Activated CD4-positive, alpha-beta T cell treated with anti-CD3 and anti-CD28 coated beads for 36 hours (primary cell): ENCODE measurements around the gene TMPRSS12. TPM values are rescaled to one million over a fixed set of nuclear protein-coding genes. Genes with fewer than 3 reads are reported as not detected.
"Not testable (repeated sequence)": the region's sequence is repeated elsewhere in the genome, so short reads cannot be mapped to it uniquely, and the experiment has no call there.

Source experiments
- ATAC-seq: fragments of 200-7000 bp; cut with Tn5 transposase; one replicate; pipeline ENCODE4 v1.10.0; 2021; ENCODE audit warnings: mild to moderate bottlenecking, moderate library complexity
- CTCF ChIA-PET: fragments of 350-600 bp; sonication (Branson Sonifier 250); formaldehyde crosslinking; loops from one replicate; lab custom pipeline; 2021; ENCODE audit warnings: antibody characterized with exemption; lab: Charles Lee
- POLR2A ChIA-PET: fragments of 350-600 bp; sonication (Branson Sonifier 250); formaldehyde crosslinking; loops from one replicate; lab custom pipeline; 2021; ENCODE audit warnings: antibody characterized with exemption, inconsistent platforms; lab: Charles Lee
- DNase-seq: peaks from one replicate; pipeline ENCODE4 v3.0.0-alpha.2; 2020
- H3K27ac Mint-ChIP-seq: one replicate; pipeline ENCODE4 v1.8.0; 2021; ENCODE audit warnings: mixed read lengths
- H3K27me3 Mint-ChIP-seq: one replicate; pipeline ENCODE4 v1.8.0; 2021; ENCODE audit warnings: mixed read lengths
- H3K36me3 Mint-ChIP-seq: one replicate; pipeline ENCODE4 v1.8.0; 2021; ENCODE audit warnings: low read depth, mixed read lengths
- H3K4me1 Mint-ChIP-seq: one replicate; pipeline ENCODE4 v1.8.0; 2021; ENCODE audit warnings: mixed read lengths
- H3K4me3 Mint-ChIP-seq: one replicate; pipeline ENCODE4 v1.8.0; 2021; ENCODE audit warnings: mild to moderate bottlenecking, moderate library complexity, mixed read lengths
- H3K9me3 Mint-ChIP-seq: one replicate; pipeline ENCODE4 v1.8.0; 2021; ENCODE audit warnings: low read depth, mixed read lengths
- intact Hi-C, 2 experiments: fragments of 100-400 bp; cut with DNase I in 1 of 2; cut with micrococcal nuclease in 1 of 2; formaldehyde crosslinking; loops; one replicate each; pipeline versions ENCODE4 v1.14.2 to v1.15.1; 2022 to 2024; cut with DNase I, micrococcal nuclease
- total RNA-seq, 2 experiments: library from RNA; stranded (reverse); gene quantifications; one replicate each; pipeline ENCODE4 v1.2.3, GENCODE V29; 2021

The TMPRSS12 gene, protein sequence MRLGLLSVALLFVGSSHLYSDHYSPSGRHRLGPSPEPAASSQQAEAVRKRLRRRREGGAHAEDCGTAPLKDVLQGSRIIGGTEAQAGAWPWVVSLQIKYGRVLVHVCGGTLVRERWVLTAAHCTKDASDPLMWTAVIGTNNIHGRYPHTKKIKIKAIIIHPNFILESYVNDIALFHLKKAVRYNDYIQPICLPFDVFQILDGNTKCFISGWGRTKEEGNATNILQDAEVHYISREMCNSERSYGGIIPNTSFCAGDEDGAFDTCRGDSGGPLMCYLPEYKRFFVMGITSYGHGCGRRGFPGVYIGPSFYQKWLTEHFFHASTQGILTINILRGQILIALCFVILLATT
- total RNA-seq, result not detected

DNA sequence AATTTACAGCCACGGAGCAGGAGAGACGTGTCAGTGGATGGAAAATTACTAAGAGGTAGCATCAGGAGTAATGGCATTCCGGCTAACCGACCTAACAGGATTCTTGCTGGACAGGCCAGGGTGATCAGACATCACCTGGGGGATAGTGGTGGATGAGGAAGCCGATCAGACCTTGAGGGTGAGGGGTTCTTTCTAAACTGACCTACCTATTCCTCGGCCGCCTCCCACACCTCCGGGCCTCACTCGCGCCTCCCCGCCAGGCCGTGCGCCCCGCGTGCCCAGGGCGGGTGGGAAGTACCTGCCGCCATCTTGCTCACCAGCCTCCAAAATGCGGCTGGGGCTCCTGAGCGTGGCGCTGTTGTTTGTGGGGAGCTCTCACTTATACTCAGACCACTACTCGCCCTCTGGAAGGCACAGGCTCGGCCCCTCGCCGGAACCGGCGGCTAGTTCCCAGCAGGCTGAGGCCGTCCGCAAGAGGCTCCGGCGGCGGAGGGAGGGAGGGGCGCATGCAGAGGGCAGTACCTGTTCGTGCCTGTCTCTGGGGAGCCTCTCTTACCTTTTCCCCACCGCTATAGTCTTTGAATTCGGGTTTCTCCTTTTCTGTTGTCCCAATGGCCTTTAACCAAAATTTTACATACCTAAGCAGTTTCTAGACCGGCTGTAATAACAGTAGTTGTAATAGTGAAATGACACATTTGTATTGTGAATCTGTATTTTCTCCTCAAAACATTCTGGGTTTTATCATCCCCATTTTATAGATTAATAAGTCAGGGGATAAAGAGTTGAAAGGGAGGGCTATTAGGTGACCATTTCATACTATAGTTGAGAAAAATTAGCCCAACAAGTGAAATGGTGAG is at the start of gene TMPRSS12:
Gene TMPRSS12 (plus strand): TSS at position 290 of the 857 bp plus-strand sequence. CDS start 39 bp downstream, at position 329.
- intact Hi-C loops, result no loop called here
- ATAC-seq, result no peak
- no peak within 1 kb of the TSS for H3K27ac Mint-ChIP-seq
- peaks cover 7% of the 10 kb centered on the region for H3K9me3 Mint-ChIP-seq
- ChIA-PET POLR2A (no interaction called here), CTCF (interaction anchor here (0.6 kb wide), 1 partner anchor 490 kb away, joined by 3 read pairs; no protein-coding TSS in a partner anchor)
- H3K4me3 Mint-ChIP-seq, result no peak within 1 kb of the TSS
- no peaks in the 10 kb centered on the region for H3K36me3 Mint-ChIP-seq
- no peaks in the 10 kb centered on the region for H3K4me1 Mint-ChIP-seq
- DNase-seq, result peak; percentile 13
- H3K27me3 Mint-ChIP-seq, result peaks cover 11% of the 10 kb centered on the region

DNA sequence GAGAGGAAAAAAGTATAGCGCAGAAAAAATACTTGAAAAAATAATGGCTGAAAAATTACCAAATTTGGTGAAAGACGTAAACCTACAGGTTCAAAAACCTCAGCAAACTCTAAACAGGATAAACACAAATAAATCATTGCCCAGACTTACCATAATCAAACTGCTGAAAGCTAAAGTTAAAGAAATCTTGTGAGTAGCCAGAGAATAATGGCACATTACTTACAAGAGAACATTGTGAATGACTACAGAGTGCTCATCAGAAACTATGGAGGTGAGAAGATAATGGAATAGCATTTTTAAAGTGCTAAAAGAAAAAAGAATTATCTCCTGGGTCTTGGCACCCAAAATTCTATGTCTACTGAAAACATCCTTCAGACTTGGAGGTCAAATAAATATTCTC is 42.8 kb upstream of the TMPRSS12 start:
- H3K27ac Mint-ChIP-seq, result no peak overlapping the region
- DNase-seq (no peak), ATAC-seq (no peak)
- intact Hi-C loops, result no loop called here
- ChIA-PET CTCF (no interaction called here), POLR2A (no interaction called here)
- peaks cover 60% of the 10 kb centered on the region for H3K36me3 Mint-ChIP-seq
- H3K4me1 Mint-ChIP-seq, result no peaks in the 10 kb centered on the region
- H3K27me3 Mint-ChIP-seq, result no peaks in the 10 kb centered on the region
- peaks cover 10% of the 10 kb centered on the region for H3K9me3 Mint-ChIP-seq
- no peak overlapping the region for H3K4me3 Mint-ChIP-seq

DNA sequence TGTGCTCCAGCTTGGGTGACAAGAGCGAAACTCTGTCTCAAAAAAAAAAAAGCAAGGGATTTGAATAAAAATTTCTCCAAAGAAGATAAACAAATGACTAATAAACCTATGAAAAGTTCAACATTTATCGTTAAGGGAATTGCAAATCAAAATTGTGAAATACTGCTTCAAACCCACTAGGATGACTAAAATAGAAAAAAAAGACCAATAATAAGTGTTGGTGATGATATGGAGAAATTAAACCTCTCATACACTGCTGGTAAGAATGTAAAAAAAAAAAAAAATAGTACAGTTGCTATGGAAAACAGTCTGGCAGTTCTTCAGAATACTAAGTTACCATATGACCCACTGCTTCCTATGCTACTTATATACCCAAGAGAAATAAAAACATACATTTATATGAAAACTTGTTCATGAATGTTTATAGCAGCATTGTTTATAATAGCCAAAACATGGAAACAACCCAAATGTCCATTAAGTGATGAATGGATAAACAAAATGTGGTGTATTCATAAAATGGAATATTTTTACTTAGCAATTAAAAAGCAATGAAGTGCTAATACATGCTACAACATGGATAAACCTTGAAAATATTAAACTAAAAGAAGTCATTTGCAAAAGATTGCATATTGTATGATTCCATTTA is 39.4 kb upstream of the TMPRSS12 start:
- Mint-ChIP-seq H3K4me1 (no peaks in the 10 kb centered on the region), H3K36me3 (peaks cover 34% of the 10 kb centered on the region), H3K27ac (no peak overlapping the region), H3K27me3 (no peaks in the 10 kb centered on the region), H3K4me3 (no peak overlapping the region), H3K9me3 (peaks cover 10% of the 10 kb centered on the region)
- ChIA-PET CTCF (no interaction called here), POLR2A (no interaction called here)
- ATAC-seq, result no peak
- intact Hi-C loops, result no loop called here
- DNase-seq, result no peak

DNA sequence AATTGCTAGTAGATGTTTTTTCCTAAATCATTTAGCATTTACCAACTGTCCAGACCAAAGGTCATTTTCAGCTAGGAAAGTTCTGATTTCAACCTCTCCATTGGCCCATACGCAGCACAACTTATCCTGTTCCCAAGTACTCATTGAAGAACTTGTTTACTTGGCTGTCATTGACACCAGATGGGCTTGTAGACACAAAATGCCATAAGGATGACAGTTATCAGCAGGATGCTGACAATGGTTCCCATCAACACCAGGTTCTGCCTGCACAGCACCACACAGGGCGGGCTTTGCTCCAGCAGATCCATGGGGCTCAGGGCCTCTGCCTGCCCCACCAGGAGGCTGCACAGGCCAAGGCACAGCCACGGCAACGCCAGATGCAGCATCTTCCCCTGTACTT is 36.5 kb upstream of the TMPRSS12 start:
- DNase-seq (no peak), ATAC-seq (no peak)
- POLR2A ChIA-PET, result no interaction called here
- no peak overlapping the region for H3K27ac Mint-ChIP-seq
- H3K9me3 Mint-ChIP-seq, result no peaks in the 10 kb centered on the region
- CTCF ChIA-PET, result no interaction called here
- intact Hi-C loops, result no loop called here
- H3K36me3 Mint-ChIP-seq, result peaks cover 14% of the 10 kb centered on the region
- H3K4me3 Mint-ChIP-seq, result no peak overlapping the region
- no peaks in the 10 kb centered on the region for H3K4me1 Mint-ChIP-seq
- H3K27me3 Mint-ChIP-seq, result no peaks in the 10 kb centered on the region

DNA sequence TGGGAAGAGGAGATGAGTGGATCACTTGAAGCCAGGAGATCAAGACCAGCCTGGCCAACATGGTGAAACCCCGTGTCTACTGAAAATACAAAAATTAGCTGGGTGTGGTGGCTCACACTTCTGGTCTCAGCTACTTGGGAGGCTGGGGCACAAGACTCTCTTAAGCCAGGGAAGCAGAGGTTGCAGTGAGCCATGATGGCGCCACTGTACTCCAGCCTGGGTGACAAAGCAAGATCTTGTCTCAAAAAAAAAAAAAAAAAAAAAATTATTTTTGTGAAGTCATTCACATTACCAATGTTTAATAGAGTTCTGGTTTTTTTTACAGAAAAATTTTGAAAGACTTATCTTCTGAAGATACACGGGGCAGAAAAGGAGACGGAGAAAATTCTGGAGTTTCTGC is 33.6 kb upstream of the TMPRSS12 start:
- H3K27me3 Mint-ChIP-seq, CTCF ChIA-PET, POLR2A ChIA-PET, H3K4me1 Mint-ChIP-seq, intact Hi-C loops, H3K9me3 Mint-ChIP-seq, H3K4me3 Mint-ChIP-seq, DNase-seq, H3K27ac Mint-ChIP-seq, ATAC-seq: not testable (repeated sequence)
- peaks cover 12% of the 10 kb centered on the region for H3K36me3 Mint-ChIP-seq

DNA sequence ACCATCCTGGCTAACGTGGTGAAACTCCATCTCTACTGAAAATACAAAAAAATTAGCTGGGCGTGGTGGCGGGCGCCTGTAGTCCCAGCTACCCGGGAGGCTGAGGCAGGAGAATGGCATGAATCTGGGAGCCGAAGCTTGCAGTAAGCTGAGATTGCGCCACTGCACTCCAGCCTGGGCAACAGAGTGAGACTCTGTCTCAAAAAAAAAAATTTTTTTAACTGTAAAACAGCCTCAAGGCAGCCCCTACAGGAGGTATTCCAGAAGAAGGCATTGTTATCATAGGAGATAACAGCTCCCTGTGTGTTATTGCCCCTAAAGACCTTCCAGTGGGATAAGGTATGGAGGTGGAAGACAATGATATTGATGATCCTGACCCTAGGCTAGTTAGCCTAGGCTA is 27.8 kb upstream of the TMPRSS12 start:
- CTCF ChIA-PET, result interaction anchor here (0.7 to 2.4 kb wide), 4 partner anchors 12 to 484 kb away, joined by 3 to 13 read pairs (median 4); no protein-coding TSS in a partner anchor

GRCh38 chr12:50820177-50820576 is 22.5 kb upstream of the TMPRSS12 start:
- intact Hi-C loops, result loop anchor here in 1 of 2 experiments (10.0 kb wide), 1 partner anchor 425 kb away; no protein-coding TSS in a partner anchor
- H3K36me3 Mint-ChIP-seq, result peaks cover 28% of the 10 kb centered on the region
- no peak overlapping the region for H3K27ac Mint-ChIP-seq
- POLR2A ChIA-PET, result no interaction called here
- no peaks in the 10 kb centered on the region for H3K9me3 Mint-ChIP-seq
- peaks cover 3% of the 10 kb centered on the region for H3K4me1 Mint-ChIP-seq
- DNase-seq (no peak), ATAC-seq (no peak)
- CTCF ChIA-PET, result no interaction called here
- H3K4me3 Mint-ChIP-seq, result no peak overlapping the region
- H3K27me3 Mint-ChIP-seq, result no peaks in the 10 kb centered on the region

More for the DNA sequence above, 27.8 kb upstream of the TMPRSS12 start:
- ATAC-seq, H3K4me3 Mint-ChIP-seq, H3K4me1 Mint-ChIP-seq, H3K27ac Mint-ChIP-seq, DNase-seq, H3K27me3 Mint-ChIP-seq, POLR2A ChIA-PET, intact Hi-C loops, H3K9me3 Mint-ChIP-seq: not testable (repeated sequence)
- peaks cover 42% of the 10 kb centered on the region for H3K36me3 Mint-ChIP-seq

DNA sequence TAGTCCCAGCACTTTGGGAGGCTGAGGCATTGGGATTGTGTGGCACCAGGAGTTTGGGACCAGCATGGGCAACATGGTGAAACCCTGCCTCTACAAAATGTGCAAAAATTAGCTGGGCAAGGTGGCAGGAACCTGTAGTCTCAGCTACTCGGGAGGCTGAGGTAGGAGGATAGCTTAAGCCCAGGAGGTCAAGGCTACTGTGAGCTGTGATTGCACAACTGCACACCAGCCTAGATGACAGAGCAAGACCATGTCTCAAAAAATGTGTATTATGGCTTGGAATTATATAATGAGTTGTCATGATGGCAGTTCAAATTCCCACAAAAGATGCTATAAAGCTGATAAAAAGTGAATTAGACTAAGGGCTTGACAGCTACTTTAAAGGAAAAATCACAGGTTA is 20.6 kb upstream of the TMPRSS12 start:
- no peak for ATAC-seq
- Mint-ChIP-seq H3K36me3 (peaks cover 17% of the 10 kb centered on the region), H3K27me3 (no peaks in the 10 kb centered on the region), H3K4me3 (no peak overlapping the region), H3K4me1 (peaks cover 6% of the 10 kb centered on the region), H3K27ac (no peak overlapping the region), H3K9me3 (no peaks in the 10 kb centered on the region)
- no peak for DNase-seq
- intact Hi-C loops, result loop anchor here in 1 of 2 experiments (10.0 kb wide), 1 partner anchor 423 kb away; no protein-coding TSS in a partner anchor
- ChIA-PET CTCF (interaction anchor here (0.5 to 1.2 kb wide), 4 partner anchors 10 to 484 kb away, joined by 3 to 4 read pairs (median 3); no protein-coding TSS in a partner anchor), POLR2A (no interaction called here)

- ATAC-seq, H3K27me3 Mint-ChIP-seq, H3K36me3 Mint-ChIP-seq, H3K4me3 Mint-ChIP-seq, DNase-seq, H3K4me1 Mint-ChIP-seq, H3K27ac Mint-ChIP-seq, H3K9me3 Mint-ChIP-seq: not testable (repeated sequence)
- ChIA-PET CTCF (interaction anchor here (0.6 to 4.9 kb wide), 3 partner anchors 10 to 203 kb away, joined by 3 to 41 read pairs (median 29); partner anchors contain the start of gene SLC11A2), POLR2A (interaction anchor here (1.0 kb wide), 1 partner anchor 203 kb away, joined by 3 read pairs; the partner anchor contains the start of gene SLC11A2)
- intact Hi-C loops, result loop anchor here (2.0 to 10.0 kb wide), 4 partner anchors 59 to 421 kb away; partner anchors contain the start of gene ATF1 (in 1 of the 2)
Measured at GRCh38 chr12:50823724-50824123, 19.0 kb upstream of the TMPRSS12 start.

- ChIA-PET POLR2A (interaction anchor here (0.7 to 1.4 kb wide), 3 partner anchors 60 to 218 kb away, joined by 3 to 8 read pairs (median 3); partner anchors contain the start of gene SLC11A2), CTCF (interaction anchor here (0.9 to 4.9 kb wide), 11 partner anchors 9 to 516 kb away, joined by 3 to 41 read pairs (median 4); partner anchors contain the start of gene SLC11A2)
- peak overlapping the region; percentile 35 for H3K27ac Mint-ChIP-seq
- no peaks in the 10 kb centered on the region for H3K36me3 Mint-ChIP-seq
- H3K4me3 Mint-ChIP-seq, result no peak overlapping the region
- DNase-seq (no peak), ATAC-seq (peak; percentile 49)
- peaks cover 6% of the 10 kb centered on the region for H3K4me1 Mint-ChIP-seq
- H3K27me3 Mint-ChIP-seq, result no peaks in the 10 kb centered on the region
- intact Hi-C loops, result loop anchor here (1.0 to 10.0 kb wide), 10 partner anchors 60 to 516 kb away; partner anchors contain the start of genes ATF1 (in 1 of the 2), LETMD1 (in 1 of the 2), SLC11A2 (in 1 of the 2) and TFCP2 (in 1 of the 2)
- H3K9me3 Mint-ChIP-seq, result no peaks in the 10 kb centered on the region
Measured at GRCh38 chr12:50824914-50825313, 17.8 kb upstream of the TMPRSS12 start.
